Sigmoid colon (tissue), 7 donors: ENCODE results near the gene PCBD1. TPM values are rescaled to one million over a fixed set of nuclear protein-coding genes. Genes with fewer than 3 reads are reported as not detected.

Experiments
- DNase-seq: peaks from one replicate; pipeline ENCODE4 v3.0.0-alpha.2; 2019
- H3K27ac ChIP-seq, 4 donors: fragments of 200-600 bp; sonication (generic); one replicate each; pipeline ENCODE4 v1.5.1; 2016 to 2019; ENCODE audit warnings: mild to moderate bottlenecking in 1 of 4
- H3K27me3 ChIP-seq, 3 donors: fragments of 200-600 bp; sonication (generic); one replicate each; pipeline ENCODE4 v1.5.1; 2019; ENCODE audit warnings: mild to moderate bottlenecking in 1 of 3
- H3K36me3 ChIP-seq, 4 donors: fragments of 200-600 bp; sonication (generic); one replicate each; pipeline ENCODE4 v1.5.1; 2016 to 2019
- H3K4me1 ChIP-seq, 4 donors: fragments of 200-600 bp; sonication (generic); one replicate each; pipeline ENCODE4 v1.5.1; 2017 to 2019
- H3K4me3 ChIP-seq, 4 donors: fragments of 200-600 bp; sonication (generic); one replicate each; pipeline ENCODE4 v1.5.1; 2017 to 2019; ENCODE audit warnings: mild to moderate bottlenecking in 2 of 4, moderate library complexity in 1 of 4
- H3K9me3 ChIP-seq, 4 donors: fragments of 200-600 bp in 3 of 4; sonication (generic) in 3 of 4; one replicate each; pipeline versions ENCODE4 v1.5.1 to v1.6.1; 2013 to 2019
- CTCF ChIP-seq, 4 experiments: fragments of 450-650 bp in 3 of 4; fragments of 200-600 bp in 1 of 4; IDR thresholded peaks; one replicate each; pipeline ENCODE4 v1.5.1; 2016 to 2019; ENCODE audit warnings: antibody characterized with exemption in 4 of 4, mild to moderate bottlenecking in 3 of 4, moderate library complexity in 2 of 4
- EP300 ChIP-seq, 4 donors: sonication (generic); formaldehyde crosslinking; IDR thresholded peaks; one replicate each; pipeline ENCODE4 v1.6.1; 2017; ENCODE audit warnings: antibody characterized with exemption in 4 of 4
- POLR2A ChIP-seq, 2 donors: fragments of 450-650 bp; IDR thresholded peaks; one replicate each; pipeline ENCODE4 v1.6.1; 2016; ENCODE audit warnings: antibody characterized with exemption in 2 of 2, mild to moderate bottlenecking in 2 of 2, moderate library complexity in 2 of 2
- POLR2AphosphoS5 ChIP-seq, 4 donors: sonication (generic); formaldehyde crosslinking; IDR thresholded peaks; one replicate each; pipeline ENCODE4 v1.6.1; 2017; ENCODE audit warnings: antibody characterized with exemption in 4 of 4
- WGBS, 2 donors: extraction: QIAGEN DNeasy Blood & Tissue Kit; methylation state at CpG; one replicate each; pipeline ENCODE4 v1.1.7; 2013; 5-methylcytosine and 5-hydroxymethylcytosine counted together
- intact Hi-C: fragments of 100-400 bp; cut with DNase I; formaldehyde crosslinking; loops from one replicate; pipeline ENCODE4 v1.15.1; 2023
- polyA plus RNA-seq, 3 donors: library from polyadenylated mRNA; stranded (reverse); fragments of 200-250 nt; gene quantifications; one replicate each; pipeline ENCODE4 v1.2.3, GENCODE V29; 2013
- total RNA-seq, 4 donors: library from RNA; depleted of rRNA; stranded (reverse); fragments of >200 nt; gene quantifications; one replicate each; pipeline ENCODE4 v1.1.0, GENCODE V29; 2016
- donor health status: healthy with polysubstance abuse.
- donor health status: Bipolar disorder and iron deficiency.
- donor health status: healthy.

Gene PCBD1
- total and polyA plus RNA-seq, 7 donors, result 82.5 to 135 (median 98.1) TPM

DNA sequence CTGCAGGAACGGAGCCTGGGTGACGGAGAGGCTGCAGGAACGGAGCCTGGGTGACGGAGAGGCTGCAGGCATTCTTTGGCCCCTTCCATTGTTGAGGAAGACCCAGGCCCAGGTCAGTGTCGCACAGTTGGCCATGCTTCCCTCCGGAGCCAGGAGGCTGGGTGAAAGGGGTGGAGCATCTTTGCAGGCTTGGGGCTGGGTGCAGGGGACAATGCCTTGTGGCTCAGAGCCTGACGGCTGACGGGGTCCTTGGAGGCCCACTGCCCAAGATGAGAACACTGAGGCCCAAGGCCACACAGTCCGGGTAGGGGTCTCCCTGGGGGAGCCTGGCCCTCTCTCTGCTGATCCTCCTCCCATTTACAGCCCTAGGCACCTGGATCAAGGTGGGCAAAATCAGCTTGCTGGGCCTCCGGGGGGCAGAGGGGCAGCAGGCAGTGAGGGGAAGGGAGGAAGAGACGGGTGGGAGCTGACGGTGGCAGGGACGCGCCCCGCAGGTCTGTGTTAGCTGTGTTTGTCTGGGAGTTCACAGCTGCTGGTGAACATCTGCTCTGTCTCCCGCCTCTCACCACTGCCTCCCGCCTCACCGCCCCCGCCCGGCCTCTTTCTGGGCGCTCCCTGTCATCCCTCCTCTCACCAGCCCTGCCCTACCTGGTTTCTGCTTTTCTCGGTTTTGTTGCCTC lies 30.6 kb upstream of the PCBD1 start:
- Histone ChIP-seq H3K36me3 (no peaks in the 10 kb centered on the region), H3K4me1 (no peaks in the 10 kb centered on the region), H3K9me3 (no peaks in the 10 kb centered on the region), H3K27me3 (peaks cover 0 to 11% (median 0%) of the 10 kb centered on the region in 3 donors), H3K27ac (no peak overlapping the region), H3K4me3 (no peak overlapping the region)
- DNase-seq, result no peak
- 26 to 48% methylated on average over 22 of the region's 22 CpGs for WGBS, 2 donors
- intact Hi-C loops, result no loop called here
- TF ChIP-seq CTCF (IDR thresholded peaks at IDR 0.05) (no peak), POLR2AphosphoS5 (IDR thresholded peaks at IDR 0.05) (no peak), EP300 (IDR thresholded peaks at IDR 0.05) (no peak), POLR2A (IDR thresholded peaks at IDR 0.05) (no peak)

- no peaks in the 10 kb centered on the region for H3K4me1 ChIP-seq
- no peaks in the 10 kb centered on the region for H3K36me3 ChIP-seq
- 60 to 78% methylated on average over 10 of the region's 10 CpGs for WGBS, 2 donors
- H3K27ac ChIP-seq, result no peak overlapping the region
- no peak overlapping the region for H3K4me3 ChIP-seq
- intact Hi-C loops, result no loop called here
- peaks cover 0 to 11% (median 0%) of the 10 kb centered on the region in 3 donors for H3K27me3 ChIP-seq
- no peak for DNase-seq
- H3K9me3 ChIP-seq, result no peaks in the 10 kb centered on the region
- TF ChIP-seq EP300 (IDR thresholded peaks at IDR 0.05), result no peak
- no peak for TF ChIP-seq CTCF (IDR thresholded peaks at IDR 0.05)
- no peak for TF ChIP-seq POLR2A (IDR thresholded peaks at IDR 0.05)
- no peak for TF ChIP-seq POLR2AphosphoS5 (IDR thresholded peaks at IDR 0.05)
Measured at GRCh38 chr10:70917635-70918034, 29.3 kb upstream of the PCBD1 start.

DNA sequence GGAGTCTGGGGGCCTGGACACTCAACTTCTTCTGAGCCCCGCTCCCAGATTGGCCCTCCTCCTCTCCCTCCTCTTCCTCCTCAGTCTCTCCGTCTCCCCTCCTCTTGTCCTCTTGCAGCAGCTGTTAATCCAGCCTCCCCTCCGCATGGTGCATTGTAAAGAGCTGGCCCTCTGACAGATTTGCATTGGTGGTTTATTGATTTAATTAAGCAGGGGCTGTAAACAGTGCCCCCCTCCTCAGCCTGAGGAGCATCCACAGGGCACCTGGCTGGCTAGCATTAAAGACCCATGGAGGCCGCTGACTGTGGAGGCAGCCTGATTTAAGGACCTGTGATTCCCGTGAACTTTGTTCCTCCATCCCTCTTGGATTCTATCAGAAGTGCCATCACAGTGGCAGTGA lies 28.9 kb upstream of the PCBD1 start:
- 47 to 77% methylated on average over 5 of the region's 5 CpGs for WGBS, 2 donors
- DNase-seq, result no peak

GRCh38 chr10:70916241-70916640 lies 27.9 kb upstream of the PCBD1 start:
- no peak overlapping the region for H3K27ac ChIP-seq
- no peaks in the 10 kb centered on the region for H3K4me1 ChIP-seq
- no peak overlapping the region for H3K4me3 ChIP-seq
- H3K9me3 ChIP-seq, result no peaks in the 10 kb centered on the region
- peaks cover 0 to 11% (median 0%) of the 10 kb centered on the region in 3 donors for H3K27me3 ChIP-seq
- no peak for TF ChIP-seq CTCF (IDR thresholded peaks at IDR 0.05)
- TF ChIP-seq POLR2AphosphoS5 (IDR thresholded peaks at IDR 0.05), result no peak
- no peak for TF ChIP-seq EP300 (IDR thresholded peaks at IDR 0.05)
- TF ChIP-seq POLR2A (IDR thresholded peaks at IDR 0.05), result no peak
- 90% methylated on average over 6 of the region's 6 CpGs for WGBS, 2 donors
- intact Hi-C loops, result no loop called here
- no peaks in the 10 kb centered on the region for H3K36me3 ChIP-seq
- no peak for DNase-seq

More for the DNA sequence above, 28.9 kb upstream of the PCBD1 start:
- H3K4me3 ChIP-seq, result no peak overlapping the region
- TF ChIP-seq EP300 (IDR thresholded peaks at IDR 0.05) (no peak), POLR2A (IDR thresholded peaks at IDR 0.05) (no peak), POLR2AphosphoS5 (IDR thresholded peaks at IDR 0.05) (no peak), CTCF (IDR thresholded peaks at IDR 0.05) (no peak)
- intact Hi-C loops, result no loop called here
- H3K4me1 ChIP-seq, result no peaks in the 10 kb centered on the region
- no peaks in the 10 kb centered on the region for H3K36me3 ChIP-seq
- peaks cover 0 to 11% (median 0%) of the 10 kb centered on the region in 3 donors for H3K27me3 ChIP-seq
- H3K9me3 ChIP-seq, result no peaks in the 10 kb centered on the region
- H3K27ac ChIP-seq, result no peak overlapping the region

DNA sequence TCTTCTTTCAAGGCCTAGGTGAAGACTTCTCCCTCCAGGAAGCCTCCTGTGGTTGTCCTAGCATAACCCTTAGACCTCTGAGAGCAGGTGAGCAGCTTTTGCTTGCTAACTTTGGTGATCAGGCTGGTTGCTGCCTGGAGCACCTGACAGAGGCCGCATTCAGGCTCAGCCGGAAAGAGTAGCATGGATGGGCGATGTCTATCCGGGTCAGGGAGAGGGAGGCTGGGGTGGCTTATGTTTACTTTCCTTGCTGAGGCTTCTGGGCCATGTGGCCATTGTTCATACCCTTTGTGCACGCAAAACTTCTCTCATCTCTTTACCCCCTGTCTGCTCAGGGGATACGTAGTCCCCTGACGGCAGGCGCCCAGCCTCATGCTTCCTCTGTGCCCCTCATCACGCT lies 27.4 kb upstream of the PCBD1 start:
- H3K36me3 ChIP-seq, result no peaks in the 10 kb centered on the region
- TF ChIP-seq POLR2A (IDR thresholded peaks at IDR 0.05) (no peak), POLR2AphosphoS5 (IDR thresholded peaks at IDR 0.05) (no peak), EP300 (IDR thresholded peaks at IDR 0.05) (no peak), CTCF (IDR thresholded peaks at IDR 0.05) (no peak)
- H3K9me3 ChIP-seq, result no peaks in the 10 kb centered on the region
- H3K4me1 ChIP-seq, result no peaks in the 10 kb centered on the region
- WGBS, 2 donors, result 87 to 94% methylated on average over 9 of the region's 9 CpGs
- intact Hi-C loops, result no loop called here
- peaks cover 0 to 11% (median 0%) of the 10 kb centered on the region in 3 donors for H3K27me3 ChIP-seq
- no peak overlapping the region for H3K4me3 ChIP-seq
- no peak overlapping the region for H3K27ac ChIP-seq
- DNase-seq, result no peak
